GM12873 (cell line): ENCODE results near the gene AHRR.

Experiments used
- CTCF ChIP-seq: IDR thresholded peaks from 2 replicates; pipeline ENCODE4 v1.5.1; 2012; ENCODE audit warnings: low read depth, mild to moderate bottlenecking, moderate library complexity, low read length, control low read depth; ENCODE audit not compliant: insufficient read depth; ENCODE audit errors: missing control alignments

Gene AHRR

GRCh38 chr5:312845-313244 lies 8.7 kb upstream of the AHRR start:
- TF ChIP-seq CTCF = no peak

- no peak for TF ChIP-seq CTCF
Measured at GRCh38 chr5:313265-313664, 8.2 kb upstream of the AHRR start.

- TF ChIP-seq CTCF = no peak
Measured at GRCh38 chr5:313806-314376, 7.6 kb upstream of the AHRR start.

- no peak for TF ChIP-seq CTCF
Measured at GRCh38 chr5:314676-315487, 6.6 kb upstream of the AHRR start.

GRCh38 chr5:315488-316209 lies 5.9 kb upstream of the AHRR start:
- no peak for TF ChIP-seq CTCF

- TF ChIP-seq CTCF = no peak
Measured at GRCh38 chr5:316210-317085, 5.1 kb upstream of the AHRR start.
